AG08395 (cell line): ENCODE results near the gene TAF1B.
A peak's percentile ranks its signal among the peaks of the same experiment; 100 is the strongest.
"Not testable (repeated sequence)": the region's sequence is repeated elsewhere in the genome, so short reads cannot be mapped to it uniquely, and the experiment has no call there.

Source experiments
- DNase-seq: peaks from one replicate; pipeline ENCODE4 v3.0.0; 2012; ENCODE audit warnings: mixed read lengths, low spot score

Gene TAF1B

GRCh38 chr2:9832586-9832985 is 10.7 kb upstream of the TAF1B start:
- peak; percentile 73 for DNase-seq

GRCh38 chr2:9835068-9835467 is 8.2 kb upstream of the TAF1B start:
- not testable (repeated sequence) for DNase-seq

- no peak for DNase-seq
Observed at GRCh38 chr2:9836074-9836473, 7.2 kb upstream of the TAF1B start.

- DNase-seq: no peak
Observed at GRCh38 chr2:9836517-9836916, 6.8 kb upstream of the TAF1B start.

GRCh38 chr2:9837451-9837850 is 5.8 kb upstream of the TAF1B start:
- DNase-seq: no peak

- DNase-seq: no peak
Observed at GRCh38 chr2:9838391-9838790, 4.9 kb upstream of the TAF1B start.

- no peak for DNase-seq
Observed at GRCh38 chr2:9842487-9843228, 616 bp upstream of the TAF1B start.

- DNase-seq: no peak
Observed at GRCh38 chr2:9844036-9844483, 786 bp downstream of the TAF1B start.

GRCh38 chr2:9844576-9844975 is 1.3 kb downstream of the TAF1B start:
- DNase-seq: peak; percentile 44

GRCh38 chr2:9846554-9846953 is 3.3 kb downstream of the TAF1B start:
- DNase-seq: no peak

GRCh38 chr2:9847140-9847539 is 3.9 kb downstream of the TAF1B start:
- no peak for DNase-seq

GRCh38 chr2:9852881-9853280 is 9.6 kb downstream of the TAF1B start:
- DNase-seq: no peak

- DNase-seq: no peak
Observed at GRCh38 chr2:9857814-9858729, 14.8 kb downstream of the TAF1B start.

- DNase-seq: no peak
Observed at GRCh38 chr2:9858730-9859068, 15.4 kb downstream of the TAF1B start.

GRCh38 chr2:9860922-9861580 is 17.8 kb downstream of the TAF1B start:
- DNase-seq: not testable (repeated sequence)

- DNase-seq: no peak
Observed at GRCh38 chr2:9867881-9868280, 24.6 kb downstream of the TAF1B start.

- DNase-seq: no peak
Observed at GRCh38 chr2:9873337-9873736, 30.1 kb downstream of the TAF1B start.

GRCh38 chr2:9877026-9877425 is 33.8 kb downstream of the TAF1B start:
- no peak for DNase-seq

- DNase-seq: no peak
Observed at GRCh38 chr2:9877726-9878125, 34.5 kb downstream of the TAF1B start.

GRCh38 chr2:9879455-9880194 is 36.4 kb downstream of the TAF1B start:
- no peak for DNase-seq

- no peak for DNase-seq
Observed at GRCh38 chr2:9883897-9884296, 40.6 kb downstream of the TAF1B start.

- no peak for DNase-seq
Observed at GRCh38 chr2:9884436-9884835, 41.2 kb downstream of the TAF1B start.
